Measurements from ENCODE around the gene SLC22A5. TPM values are rescaled to one million over a fixed set of nuclear protein-coding genes. Genes with fewer than 3 reads are reported as not detected.

Gene SLC22A5
- total and polyA plus RNA-seq, 10 of the 15 experiments (the other 5 are each of a cell fraction or from before 2014, with no cell fraction given): 1.1 to 4.4 (median 2.3) TPM

DNA sequence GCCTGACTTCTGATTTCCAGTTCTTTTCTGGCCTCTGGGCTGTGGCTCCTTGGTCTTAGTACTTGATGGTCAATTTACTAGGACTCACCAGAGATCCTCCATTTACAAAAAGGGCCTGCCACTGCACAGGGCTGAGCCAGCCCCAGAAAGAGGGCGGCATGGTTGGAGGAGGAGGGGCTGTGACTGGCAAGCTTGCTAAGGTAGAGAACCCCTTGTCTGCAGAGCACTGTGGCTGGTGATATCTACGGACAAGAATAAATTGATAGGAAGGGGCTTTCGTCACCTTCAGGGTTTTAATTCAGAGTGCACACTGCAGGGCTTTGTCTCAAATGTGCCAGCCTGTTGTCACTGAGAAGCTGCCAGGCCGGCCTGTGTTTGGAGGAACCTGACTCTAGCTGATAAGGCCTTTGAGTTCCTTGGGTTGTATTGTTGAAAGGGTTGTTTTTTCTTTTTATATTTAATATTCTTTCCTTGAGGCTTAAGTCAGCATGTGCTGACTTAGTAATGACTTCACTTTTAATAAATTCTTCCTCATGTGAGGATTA lies 15.1 kb downstream of the SLC22A5 start:
- no peak overlapping the region for H2AFZ ChIP-seq (ENCODE audit: control insufficient read depth, low read depth, low read length)
- DNase-seq (ENCODE audit: low read depth, low spot score) (no peak), ATAC-seq (no peak), FAIRE-seq (no peak)
- H3K27me3 ChIP-seq (replicated peaks in 1 of 2; ENCODE audit: control insufficient read depth in 2 of 2, insufficient read depth in 2 of 2, low read length in 1 of 2): no peaks in the 10 kb centered on the region
- H3K4me3 ChIP-seq: no peak overlapping the region
- no peaks in the 10 kb centered on the region for H3K9me3 ChIP-seq (replicated peaks; ENCODE audit: control insufficient read depth, insufficient read depth, low read length)
- ChIA-PET CTCF (interaction anchor here (0.6 to 22.4 kb wide), 15 partner anchors 10 to 626 kb away, joined by 3 to 481 read pairs (median 4); no protein-coding TSS in a partner anchor), RAD21 (ENCODE audit: unreplicated experiment) (interaction anchor here (2.0 to 7.3 kb wide), 2 partner anchors 116 to 147 kb away, joined by 7 to 279 read pairs; no protein-coding TSS in a partner anchor), POLR2A (no interaction called here), SMC1A (ENCODE audit: uncharacterized antibody, unreplicated experiment) (interaction anchor here (0.9 to 16.0 kb wide), 5 partner anchors 10 to 425 kb away, joined by 3 to 340 read pairs (median 4); no protein-coding TSS in a partner anchor)
- no peaks in the 10 kb centered on the region for H3K79me2 ChIP-seq (ENCODE audit: control insufficient read depth, insufficient read depth, low read length)
- no peak for TF ChIP-seq ZNF207 (IDR thresholded peaks at IDR 0.05; ENCODE audit: borderline replicate concordance)
- no peak overlapping the region for H3K4me2 ChIP-seq (ENCODE audit: control insufficient read depth, insufficient read depth)
- no TSS peak for BruUV-seq (replicated peaks)
- no peak overlapping the region for H3K9ac ChIP-seq (ENCODE audit: control insufficient read depth, insufficient read depth, low read length)
- H3K27ac ChIP-seq (ENCODE audit: control insufficient read depth, insufficient read depth): no peak overlapping the region
- intact Hi-C loops (cut with micrococcal nuclease; ENCODE audit: unreplicated experiment) (loop anchor here (1.0 to 10.0 kb wide), 6 partner anchors 147 to 499 kb away; no protein-coding TSS in a partner anchor), in situ Hi-C loops (cut with MboI) (loop anchor here (5.0 to 10.0 kb wide), 3 partner anchors 110 to 498 kb away; partner anchors contain the start of gene IRF1)
- no peaks in the 10 kb centered on the region; a peak in 1 of 4 replicates for H3K36me3 ChIP-seq (ENCODE audit: control insufficient read depth in 2 of 2, insufficient read depth in 2 of 2, low read length in 1 of 2)
- 83% methylated on average over 4 of the region's 4 CpGs for WGBS (ENCODE audit: insufficient coverage, insufficient replicate concordance, low lambda C conversion rate, missing lambda C conversion rate)
- H4K20me1 ChIP-seq (ENCODE audit: control insufficient read depth, insufficient read depth): no peaks in the 10 kb centered on the region
- peaks cover 20% of the 10 kb centered on the region for H3K4me1 ChIP-seq (ENCODE audit: control insufficient read depth, insufficient read depth, low read length)

DNA sequence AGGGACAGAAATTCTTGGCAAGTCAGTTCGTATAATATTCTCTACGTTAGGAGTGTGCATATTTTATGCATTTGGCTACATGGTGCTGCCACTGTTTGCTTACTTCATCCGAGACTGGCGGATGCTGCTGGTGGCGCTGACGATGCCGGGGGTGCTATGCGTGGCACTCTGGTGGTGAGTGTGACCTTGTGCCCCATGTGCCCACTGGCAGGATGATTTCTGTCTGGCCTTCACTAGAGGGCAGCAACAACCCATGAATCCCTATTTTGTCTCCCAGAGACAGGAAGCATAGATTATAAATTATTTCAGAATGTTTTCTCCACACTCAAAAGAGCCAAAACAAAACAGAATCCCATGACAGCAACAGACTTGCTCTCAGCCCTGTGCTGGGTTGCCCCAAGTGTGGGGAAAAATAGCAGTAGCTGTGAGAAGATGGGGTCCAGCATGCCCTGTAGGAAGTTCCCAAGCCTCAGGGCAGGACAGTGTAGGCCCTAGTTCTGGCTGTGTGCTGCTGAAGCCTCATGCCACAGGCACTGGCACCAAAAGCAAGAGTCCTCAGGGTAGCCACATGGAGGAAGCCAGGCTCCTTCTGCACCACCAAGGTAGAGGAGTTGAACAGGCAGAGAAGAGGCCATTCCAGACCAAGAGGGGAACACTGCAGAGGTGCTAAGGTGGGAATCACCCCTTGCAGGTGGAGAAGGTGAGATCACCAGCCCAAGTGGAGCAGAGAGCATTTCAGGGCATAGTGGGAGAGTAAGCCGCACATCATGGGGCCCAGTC lies 16.0 kb downstream of the SLC22A5 start:
- H3K27ac ChIP-seq (ENCODE audit: control insufficient read depth, insufficient read depth): 0 out of 2 replicates have a peak overlapping the region, but pooled peaks have one; percentile 8
- ATAC-seq (peak; percentile 75), DNase-seq (ENCODE audit: low read depth, low spot score) (peak; percentile 39), FAIRE-seq (peak; percentile 61)
- ChIA-PET SMC1A (ENCODE audit: uncharacterized antibody, unreplicated experiment) (interaction anchor here (1.0 to 16.0 kb wide), 13 partner anchors 9 to 438 kb away, joined by 3 to 340 read pairs (median 9); partner anchors contain the start of gene IRF1), CTCF (interaction anchor here (0.6 to 22.4 kb wide), 28 partner anchors 10 to 522 kb away, joined by 3 to 481 read pairs (median 6); partner anchors contain the start of gene IRF1), POLR2A (interaction anchor here (1.0 to 3.7 kb wide), 3 partner anchors 21 to 113 kb away, joined by 6 to 15 read pairs (median 6); partner anchors contain the start of gene IRF1), RAD21 (ENCODE audit: unreplicated experiment) (interaction anchor here (0.8 to 7.3 kb wide), 15 partner anchors 10 to 498 kb away, joined by 3 to 279 read pairs (median 10); partner anchors contain the start of genes IRF1, SLC22A4 and SLC22A5)
- intact Hi-C loops (cut with micrococcal nuclease; ENCODE audit: unreplicated experiment): loop anchor here (1.0 to 10.0 kb wide), 8 partner anchors 25 to 498 kb away; no protein-coding TSS in a partner anchor
- no peaks in the 10 kb centered on the region for H3K79me2 ChIP-seq (ENCODE audit: control insufficient read depth, insufficient read depth, low read length)
- no peaks in the 10 kb centered on the region; a peak in 1 of 4 replicates for H3K36me3 ChIP-seq (ENCODE audit: control insufficient read depth in 2 of 2, insufficient read depth in 2 of 2, low read length in 1 of 2)
- H3K27me3 ChIP-seq (replicated peaks in 1 of 2; ENCODE audit: control insufficient read depth in 2 of 2, insufficient read depth in 2 of 2, low read length in 1 of 2): no peaks in the 10 kb centered on the region
- no peak overlapping the region for H3K4me2 ChIP-seq (ENCODE audit: control insufficient read depth, insufficient read depth)
- in situ Hi-C loops (cut with MboI): loop anchor here (5.0 to 10.0 kb wide), 3 partner anchors 109 to 497 kb away; partner anchors contain the start of gene IRF1
- H3K9me3 ChIP-seq (replicated peaks; ENCODE audit: control insufficient read depth, insufficient read depth, low read length): no peaks in the 10 kb centered on the region
- WGBS (ENCODE audit: insufficient coverage, insufficient replicate concordance, low lambda C conversion rate, missing lambda C conversion rate): 29% methylated on average over 9 of the region's 9 CpGs
- H3K4me1 ChIP-seq (ENCODE audit: control insufficient read depth, insufficient read depth, low read length): peaks cover 20% of the 10 kb centered on the region
- no peaks in the 10 kb centered on the region for H4K20me1 ChIP-seq (ENCODE audit: control insufficient read depth, insufficient read depth)
- no TSS peak for BruUV-seq (replicated peaks)
- no peak overlapping the region for H3K9ac ChIP-seq (ENCODE audit: control insufficient read depth, insufficient read depth, low read length)
- peak overlapping the region; percentile 63 for H2AFZ ChIP-seq (ENCODE audit: control insufficient read depth, low read depth, low read length)
- H3K4me3 ChIP-seq: no peak overlapping the region
- TF ChIP-seq, protein P1, sequence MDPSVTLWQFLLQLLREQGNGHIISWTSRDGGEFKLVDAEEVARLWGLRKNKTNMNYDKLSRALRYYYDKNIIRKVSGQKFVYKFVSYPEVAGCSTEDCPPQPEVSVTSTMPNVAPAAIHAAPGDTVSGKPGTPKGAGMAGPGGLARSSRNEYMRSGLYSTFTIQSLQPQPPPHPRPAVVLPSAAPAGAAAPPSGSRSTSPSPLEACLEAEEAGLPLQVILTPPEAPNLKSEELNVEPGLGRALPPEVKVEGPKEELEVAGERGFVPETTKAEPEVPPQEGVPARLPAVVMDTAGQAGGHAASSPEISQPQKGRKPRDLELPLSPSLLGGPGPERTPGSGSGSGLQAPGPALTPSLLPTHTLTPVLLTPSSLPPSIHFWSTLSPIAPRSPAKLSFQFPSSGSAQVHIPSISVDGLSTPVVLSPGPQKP (IDR thresholded peaks at IDR 0.05; ENCODE audit: low read depth, low read length): no peak
- TF ChIP-seq, protein P2, sequence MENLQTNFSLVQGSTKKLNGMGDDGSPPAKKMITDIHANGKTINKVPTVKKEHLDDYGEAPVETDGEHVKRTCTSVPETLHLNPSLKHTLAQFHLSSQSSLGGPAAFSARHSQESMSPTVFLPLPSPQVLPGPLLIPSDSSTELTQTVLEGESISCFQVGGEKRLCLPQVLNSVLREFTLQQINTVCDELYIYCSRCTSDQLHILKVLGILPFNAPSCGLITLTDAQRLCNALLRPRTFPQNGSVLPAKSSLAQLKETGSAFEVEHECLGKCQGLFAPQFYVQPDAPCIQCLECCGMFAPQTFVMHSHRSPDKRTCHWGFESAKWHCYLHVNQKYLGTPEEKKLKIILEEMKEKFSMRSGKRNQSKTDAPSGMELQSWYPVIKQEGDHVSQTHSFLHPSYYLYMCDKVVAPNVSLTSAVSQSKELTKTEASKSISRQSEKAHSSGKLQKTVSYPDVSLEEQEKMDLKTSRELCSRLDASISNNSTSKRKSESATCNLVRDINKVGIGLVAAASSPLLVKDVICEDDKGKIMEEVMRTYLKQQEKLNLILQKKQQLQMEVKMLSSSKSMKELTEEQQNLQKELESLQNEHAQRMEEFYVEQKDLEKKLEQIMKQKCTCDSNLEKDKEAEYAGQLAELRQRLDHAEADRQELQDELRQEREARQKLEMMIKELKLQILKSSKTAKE (IDR thresholded peaks at IDR 0.05; ENCODE audit: low read depth, poor library complexity, severe bottlenecking): no peak
- TF ChIP-seq WRNIP1 (IDR thresholded peaks at IDR 0.05; ENCODE audit: borderline replicate concordance, low read depth, low read length): no peak
- TF ChIP-seq ZNF207 (IDR thresholded peaks at IDR 0.05; ENCODE audit: borderline replicate concordance): no peak
- TF ChIP-seq, protein P3, sequence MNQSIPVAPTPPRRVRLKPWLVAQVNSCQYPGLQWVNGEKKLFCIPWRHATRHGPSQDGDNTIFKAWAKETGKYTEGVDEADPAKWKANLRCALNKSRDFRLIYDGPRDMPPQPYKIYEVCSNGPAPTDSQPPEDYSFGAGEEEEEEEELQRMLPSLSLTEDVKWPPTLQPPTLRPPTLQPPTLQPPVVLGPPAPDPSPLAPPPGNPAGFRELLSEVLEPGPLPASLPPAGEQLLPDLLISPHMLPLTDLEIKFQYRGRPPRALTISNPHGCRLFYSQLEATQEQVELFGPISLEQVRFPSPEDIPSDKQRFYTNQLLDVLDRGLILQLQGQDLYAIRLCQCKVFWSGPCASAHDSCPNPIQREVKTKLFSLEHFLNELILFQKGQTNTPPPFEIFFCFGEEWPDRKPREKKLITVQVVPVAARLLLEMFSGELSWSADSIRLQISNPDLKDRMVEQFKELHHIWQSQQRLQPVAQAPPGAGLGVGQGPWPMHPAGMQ (IDR thresholded peaks at IDR 0.05; ENCODE audit: borderline replicate concordance): no peak
- TF ChIP-seq IKZF1 (conservative IDR thresholded peaks at IDR 0.05): peak; percentile 23; the same call in 1 of the 2 replicates
- peak; percentile 91 for TF ChIP-seq NR2F1 (conservative IDR thresholded peaks at IDR 0.05)
- TF ChIP-seq MTA2 (IDR thresholded peaks at IDR 0.05; ENCODE audit: low read depth): no peak

Data from GM12878 (cell line).